ENCODE measurements around the gene ARID3A.
A peak's percentile ranks its signal among the peaks of the same experiment; 100 is the strongest.
"Not testable (repeated sequence)": the region's sequence is repeated elsewhere in the genome, so short reads cannot be mapped to it uniquely, and the experiment has no call there.

The ARID3A gene, protein sequence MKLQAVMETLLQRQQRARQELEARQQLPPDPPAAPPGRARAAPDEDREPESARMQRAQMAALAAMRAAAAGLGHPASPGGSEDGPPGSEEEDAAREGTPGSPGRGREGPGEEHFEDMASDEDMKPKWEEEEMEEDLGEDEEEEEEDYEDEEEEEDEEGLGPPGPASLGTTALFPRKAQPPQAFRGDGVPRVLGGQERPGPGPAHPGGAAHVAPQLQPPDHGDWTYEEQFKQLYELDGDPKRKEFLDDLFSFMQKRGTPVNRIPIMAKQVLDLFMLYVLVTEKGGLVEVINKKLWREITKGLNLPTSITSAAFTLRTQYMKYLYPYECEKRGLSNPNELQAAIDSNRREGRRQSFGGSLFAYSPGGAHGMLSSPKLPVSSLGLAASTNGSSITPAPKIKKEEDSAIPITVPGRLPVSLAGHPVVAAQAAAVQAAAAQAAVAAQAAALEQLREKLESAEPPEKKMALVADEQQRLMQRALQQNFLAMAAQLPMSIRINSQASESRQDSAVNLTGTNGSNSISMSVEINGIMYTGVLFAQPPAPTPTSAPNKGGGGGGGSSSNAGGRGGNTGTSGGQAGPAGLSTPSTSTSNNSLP

GRCh38 chr19:925526-926322, at the start of gene ARID3A:
Gene ARID3A (plus strand): TSS chr19:926035. CDS start chr19:929529, 3,494 bp downstream.
- no peak for TF ChIP-seq Cebpa-rat (IDR thresholded peaks at IDR 0.05)
- Histone ChIP-seq H3K4me3 (peak within 1 kb of the TSS; percentile 87 to 100 (median 100)), H4K20me1 (peaks cover 9 to 26% (median 20%) of the 10 kb centered on the region in 11 experiments; a peak in 15 of 22 replicates), H3K36me3 (peaks cover 8 to 24% (median 20%) of the 10 kb centered on the region in 11 experiments; a peak in 20 of 22 replicates), H3K4me1 (peaks cover 36 to 47% (median 40%) of the 10 kb centered on the region in 10 experiments), H3K9me3 (replicated peaks in 1 of 11) (no peaks in the 10 kb centered on the region), H3K4me2 (peak within 1 kb of the TSS; percentile 91 to 99 (median 96)), H3K9ac (peak within 1 kb of the TSS; percentile 92 to 99 (median 96)), H3K27me3 (peaks cover 8 to 21% (median 9%) of the 10 kb centered on the region in 11 experiments), H3K27ac (peak within 1 kb of the TSS; percentile 91 to 98 (median 96))

GRCh38 chr19:876089-876488, 49.7 kb upstream of the ARID3A start:
- H3K9me3 ChIP-seq (replicated peaks in 1 of 11): no peaks in the 10 kb centered on the region
- H3K27ac ChIP-seq: no peak overlapping the region
- H4K20me1 ChIP-seq: peaks cover 0 to 63% (median 16%) of the 10 kb centered on the region in 11 experiments; a peak in 17 of 22 replicates
- 0 out of 22 replicates have a peak overlapping the region, but pooled peaks of 1 of the 11 experiments have one; percentile 6 for H3K9ac ChIP-seq
- H3K36me3 ChIP-seq: peaks cover 40 to 65% (median 57%) of the 10 kb centered on the region in 11 experiments
- no peak overlapping the region for H3K4me3 ChIP-seq
- H3K4me2 ChIP-seq: no peak overlapping the region
- no peaks in the 10 kb centered on the region for H3K27me3 ChIP-seq
- peaks cover 7 to 18% (median 14%) of the 10 kb centered on the region in 10 experiments for H3K4me1 ChIP-seq
- TF ChIP-seq Cebpa-rat (IDR thresholded peaks at IDR 0.05): no peak

- no peak overlapping the region for H3K4me2 ChIP-seq
- peaks cover 44 to 68% (median 61%) of the 10 kb centered on the region in 11 experiments for H3K36me3 ChIP-seq
Measured at GRCh38 chr19:876780-877314, 49.0 kb upstream of the ARID3A start.

GRCh38 chr19:877992-878660, 47.7 kb upstream of the ARID3A start:
- not testable (repeated sequence) for H3K4me2 ChIP-seq; H3K27me3 ChIP-seq; H3K9ac ChIP-seq; H3K4me3 ChIP-seq; H3K9me3 ChIP-seq (replicated peaks in 1 of 11); H3K27ac ChIP-seq
- Histone ChIP-seq H4K20me1 (peaks cover 5 to 84% (median 23%) of the 10 kb centered on the region in 11 experiments; a peak in 18 of 22 replicates), H3K4me1 (peaks cover 0 to 10% (median 6%) of the 10 kb centered on the region in 10 experiments; a peak in 12 of 20 replicates), H3K36me3 (peaks cover 57 to 81% (median 74%) of the 10 kb centered on the region in 11 experiments)

More at GRCh38 chr19:876780-877314, 49.0 kb upstream of the ARID3A start:
- TF ChIP-seq Cebpa-rat (IDR thresholded peaks at IDR 0.05): no peak
- H3K4me3 ChIP-seq: no peak overlapping the region
- H3K9me3 ChIP-seq (replicated peaks in 1 of 11): no peaks in the 10 kb centered on the region
- peaks cover 6 to 17% (median 13%) of the 10 kb centered on the region in 10 experiments for H3K4me1 ChIP-seq
- no peak overlapping the region for H3K27ac ChIP-seq
- no peak overlapping the region for H3K9ac ChIP-seq
- peaks cover 6 to 71% (median 23%) of the 10 kb centered on the region in 11 experiments; a peak in 19 of 22 replicates for H4K20me1 ChIP-seq
- H3K27me3 ChIP-seq: no peaks in the 10 kb centered on the region

GRCh38 chr19:878751-879561, 46.9 kb upstream of the ARID3A start:
- H3K27me3 ChIP-seq; H3K9me3 ChIP-seq (replicated peaks in 1 of 11); H3K4me3 ChIP-seq; H3K4me1 ChIP-seq; H3K27ac ChIP-seq; H3K9ac ChIP-seq; H3K4me2 ChIP-seq: not testable (repeated sequence)
- Histone ChIP-seq H3K36me3 (peaks cover 60 to 84% (median 77%) of the 10 kb centered on the region in 11 experiments), H4K20me1 (peaks cover 0 to 85% (median 20%) of the 10 kb centered on the region in 11 experiments; a peak in 15 of 22 replicates)

DNA sequence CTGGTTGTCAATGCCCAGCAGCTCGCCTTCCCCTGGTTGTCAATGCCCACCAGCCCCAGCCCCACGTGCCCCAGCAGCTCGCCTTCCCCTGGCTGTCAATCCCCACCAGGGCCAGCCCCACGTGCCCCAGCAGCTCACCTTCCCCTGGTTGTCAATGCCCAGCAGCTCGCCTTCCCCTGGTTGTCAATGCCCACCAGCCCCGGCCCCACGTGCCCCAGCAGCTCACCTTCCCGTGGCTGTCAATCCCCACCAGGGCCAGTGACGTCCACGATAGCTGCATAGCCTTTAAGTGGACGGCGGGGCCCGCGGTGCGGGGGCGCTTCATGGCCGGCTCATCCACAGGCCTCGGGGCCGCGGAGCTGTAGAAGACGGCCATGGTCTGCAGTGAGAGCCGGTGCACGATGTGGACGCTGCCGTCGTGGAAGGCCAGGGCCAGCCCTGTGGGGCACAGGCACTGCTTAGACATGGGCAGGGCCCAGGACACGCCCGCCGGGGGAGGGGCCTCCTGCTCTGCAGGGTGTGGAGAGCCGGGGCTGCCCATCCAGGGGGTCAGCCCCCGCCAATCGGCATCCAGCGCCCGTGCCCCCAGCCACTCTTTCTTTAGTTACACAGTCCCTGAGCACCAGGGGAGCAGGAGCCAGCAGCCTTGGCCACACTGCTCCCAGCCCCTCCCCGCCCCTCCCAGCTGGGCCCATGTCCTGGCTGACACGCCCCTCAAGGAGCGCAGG, 46.0 kb upstream of the ARID3A start:
- no peaks in the 10 kb centered on the region for H3K4me1 ChIP-seq
- H3K4me3 ChIP-seq: no peak overlapping the region
- no peaks in the 10 kb centered on the region for H3K27me3 ChIP-seq
- H3K9me3 ChIP-seq (replicated peaks in 1 of 11): no peaks in the 10 kb centered on the region
- no peak for TF ChIP-seq Cebpa-rat (IDR thresholded peaks at IDR 0.05)
- H3K4me2 ChIP-seq: no peak overlapping the region
- peaks cover 63 to 84% (median 79%) of the 10 kb centered on the region in 11 experiments for H3K36me3 ChIP-seq
- H3K27ac ChIP-seq: no peak overlapping the region
- no peak overlapping the region for H3K9ac ChIP-seq
- peaks cover 0 to 84% (median 20%) of the 10 kb centered on the region in 11 experiments; a peak in 15 of 22 replicates for H4K20me1 ChIP-seq

DNA sequence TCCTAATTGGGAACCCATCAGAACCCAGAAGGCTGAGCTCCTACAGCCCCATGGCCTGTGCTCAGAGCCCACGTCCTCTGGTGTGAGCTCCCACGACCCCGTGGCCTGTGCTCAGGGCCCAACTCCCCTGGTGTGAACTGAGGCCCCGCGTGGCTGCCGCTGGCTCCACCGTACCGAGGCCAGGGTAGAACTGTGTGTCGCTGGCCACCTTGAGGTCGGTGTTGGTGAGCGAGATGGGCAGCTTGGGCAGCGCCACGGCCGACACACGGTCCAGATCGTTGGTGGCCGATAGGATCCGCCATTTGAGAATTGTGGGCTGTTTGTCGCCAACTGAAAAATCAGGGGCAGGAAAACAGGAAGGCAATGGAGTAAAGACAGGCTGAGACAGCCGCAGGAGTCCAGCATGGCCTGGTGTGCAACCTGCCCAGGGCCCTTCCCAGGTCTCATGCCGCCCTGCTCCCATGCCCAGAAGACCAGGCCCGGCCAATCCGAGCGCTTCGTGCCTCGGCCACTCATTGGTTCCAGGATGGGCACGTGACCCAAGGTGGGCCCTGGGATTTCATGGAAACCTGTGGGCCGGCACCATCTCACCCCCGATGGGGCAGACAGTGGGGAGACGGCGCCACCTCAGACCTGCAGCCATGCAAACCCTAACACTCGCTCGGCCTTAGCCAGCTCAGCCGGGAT, 44.3 kb upstream of the ARID3A start:
- Histone ChIP-seq H4K20me1 (peaks cover 0 to 84% (median 20%) of the 10 kb centered on the region in 11 experiments; a peak in 14 of 22 replicates), H3K4me3 (no peak overlapping the region), H3K27me3 (no peaks in the 10 kb centered on the region)

More for the DNA sequence above, 44.3 kb upstream of the ARID3A start:
- H3K27ac ChIP-seq: no peak overlapping the region
- H3K4me2 ChIP-seq: no peak overlapping the region
- H3K9me3 ChIP-seq (replicated peaks in 1 of 11): no peaks in the 10 kb centered on the region
- H3K36me3 ChIP-seq: peaks cover 64 to 84% (median 79%) of the 10 kb centered on the region in 11 experiments
- no peak overlapping the region for H3K9ac ChIP-seq
- no peaks in the 10 kb centered on the region for H3K4me1 ChIP-seq
- no peak for TF ChIP-seq Cebpa-rat (IDR thresholded peaks at IDR 0.05)
